Measurements from ENCODE around the gene INS.

DNA sequence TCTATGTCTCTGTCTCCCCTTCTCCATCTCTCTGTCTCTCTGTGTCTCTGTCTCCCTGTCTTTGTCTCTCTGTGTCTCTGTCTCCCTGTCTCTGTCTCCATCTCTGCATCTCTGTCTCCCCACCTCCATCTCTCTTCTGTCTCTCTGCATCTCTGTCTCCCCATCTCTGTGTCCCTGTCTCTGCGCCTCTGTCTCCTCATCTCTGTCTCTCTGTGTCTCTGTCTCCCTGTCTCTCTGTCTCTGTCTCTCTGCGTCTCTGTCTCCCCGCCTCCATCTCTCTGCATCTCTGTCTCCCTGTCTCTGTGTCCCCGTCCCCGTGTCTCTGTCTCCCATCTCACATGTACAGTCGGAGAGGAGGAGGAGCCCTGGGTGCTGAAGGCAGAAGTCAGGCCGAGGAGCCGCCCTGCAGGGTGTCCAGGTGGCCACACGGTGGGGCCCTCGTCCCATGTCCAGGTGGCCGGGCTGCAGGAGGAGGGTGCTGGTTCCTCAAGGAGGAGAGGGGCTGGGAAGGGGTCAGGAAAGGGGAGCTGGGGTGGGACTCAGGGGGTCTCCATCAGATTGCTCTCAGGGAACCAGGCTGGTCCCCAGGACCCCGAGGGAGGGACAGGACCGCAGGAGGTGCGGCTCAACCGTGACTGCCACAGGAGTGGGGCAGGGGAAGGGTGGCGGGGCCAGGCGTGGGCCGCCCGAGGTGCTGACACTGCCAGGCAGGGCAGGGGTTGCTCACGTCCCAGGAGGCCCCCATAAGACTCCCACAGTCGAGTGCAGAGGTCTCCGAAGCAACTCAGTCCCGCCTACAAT is 36.2 kb upstream of the INS start:
- TF ChIP-seq POLR2A (IDR thresholded peaks at IDR 0.05) = no peak
- TF ChIP-seq, protein P1, sequence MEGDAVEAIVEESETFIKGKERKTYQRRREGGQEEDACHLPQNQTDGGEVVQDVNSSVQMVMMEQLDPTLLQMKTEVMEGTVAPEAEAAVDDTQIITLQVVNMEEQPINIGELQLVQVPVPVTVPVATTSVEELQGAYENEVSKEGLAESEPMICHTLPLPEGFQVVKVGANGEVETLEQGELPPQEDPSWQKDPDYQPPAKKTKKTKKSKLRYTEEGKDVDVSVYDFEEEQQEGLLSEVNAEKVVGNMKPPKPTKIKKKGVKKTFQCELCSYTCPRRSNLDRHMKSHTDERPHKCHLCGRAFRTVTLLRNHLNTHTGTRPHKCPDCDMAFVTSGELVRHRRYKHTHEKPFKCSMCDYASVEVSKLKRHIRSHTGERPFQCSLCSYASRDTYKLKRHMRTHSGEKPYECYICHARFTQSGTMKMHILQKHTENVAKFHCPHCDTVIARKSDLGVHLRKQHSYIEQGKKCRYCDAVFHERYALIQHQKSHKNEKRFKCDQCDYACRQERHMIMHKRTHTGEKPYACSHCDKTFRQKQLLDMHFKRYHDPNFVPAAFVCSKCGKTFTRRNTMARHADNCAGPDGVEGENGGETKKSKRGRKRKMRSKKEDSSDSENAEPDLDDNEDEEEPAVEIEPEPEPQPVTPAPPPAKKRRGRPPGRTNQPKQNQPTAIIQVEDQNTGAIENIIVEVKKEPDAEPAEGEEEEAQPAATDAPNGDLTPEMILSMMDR (IDR thresholded peaks at IDR 0.05) = peak; percentile 70 to 96 (median 92)

Measured in esophagus squamous epithelium (tissue), 4 donors.